Right lobe of liver (tissue), 4 donors: ENCODE results near the gene PLPP2.

Source experiments
- CTCF ChIP-seq, 4 donors: fragments of 200-600 bp in 3 of 4; fragments of 450-650 bp in 1 of 4; IDR thresholded peaks; one replicate each; pipeline versions ENCODE4 v1.5.1 to v1.8.0; 2016 to 2022; ENCODE audit warnings: antibody characterized with exemption in 4 of 4, mild to moderate bottlenecking in 2 of 4
- POLR2A ChIP-seq: fragments of 450-650 bp; IDR thresholded peaks from one replicate; pipeline ENCODE4 v1.6.1; 2017; ENCODE audit warnings: antibody characterized with exemption, mild to moderate bottlenecking
- donor health status: DM: no; HTN: no; CAD: no.
- donor health status: DM: no; HTN: no; CAD: no.
- donor health status: DM: no; HTN: yes; CAD: no.

GRCh38 chr19:340620-341385, 49.6 kb upstream of the PLPP2 start:
- no peak for TF ChIP-seq CTCF (IDR thresholded peaks at IDR 0.05)
- TF ChIP-seq POLR2A: no peak
